ENCODE data around the gene PREX1. TPM values are rescaled to one million over a fixed set of nuclear protein-coding genes. Genes with fewer than 3 reads are reported as not detected.

Gene PREX1
- total RNA-seq, 1 experiment from 2014 or later = 9.5 TPM

DNA sequence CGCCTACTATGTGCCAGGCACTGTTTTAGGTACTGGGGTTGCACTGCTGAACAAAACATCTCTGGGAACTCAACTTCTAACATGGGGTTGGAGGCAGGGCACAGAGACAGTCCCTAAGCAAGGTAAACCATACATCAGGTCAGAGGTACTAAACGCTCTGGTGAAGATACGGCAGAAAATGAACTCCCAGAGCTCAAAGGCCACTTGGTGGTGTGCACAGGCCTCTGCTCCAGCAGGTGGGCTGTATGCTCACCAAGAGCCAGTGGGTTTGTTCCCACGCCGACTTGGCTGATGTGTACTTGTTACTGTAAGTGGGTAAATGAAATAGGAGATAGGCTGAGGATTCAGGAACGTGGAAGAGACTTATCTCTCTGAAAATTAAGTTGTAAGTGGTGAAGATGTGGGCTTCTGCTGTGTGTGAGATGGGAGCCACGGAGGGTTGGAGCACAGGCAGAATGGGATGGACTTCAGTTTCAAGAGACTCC lies 133.4 kb downstream of the PREX1 start:
- H3K4me3 ChIP-seq (ENCODE audit: low read depth, low read length) = no peak overlapping the region
- H3K4me1 ChIP-seq = peaks cover 22% of the 10 kb centered on the region
- H3K4me3 Mint-ChIP-seq (ENCODE audit: unreplicated experiment) = no peak overlapping the region
- no peaks in the 10 kb centered on the region for H3K9me3 ChIP-seq
- ChIA-PET POLR2A (no interaction called here), CTCF (interaction anchor here (1.9 kb wide), 1 partner anchor 37 kb away, joined by 13 read pairs; no protein-coding TSS in a partner anchor)
- intact Hi-C loops (cut with micrococcal nuclease; ENCODE audit: unreplicated experiment) = no loop called here
- no peak overlapping the region for H3K27ac Mint-ChIP-seq (ENCODE audit: unreplicated experiment)
- H3K9me3 Mint-ChIP-seq (ENCODE audit: unreplicated experiment) = no peaks in the 10 kb centered on the region
- BruUV-seq (replicated peaks) = no TSS peak
- H3K4me1 Mint-ChIP-seq (ENCODE audit: low read depth, unreplicated experiment) = peaks cover 15% of the 10 kb centered on the region
- no peaks in the 10 kb centered on the region for H3K27me3 ChIP-seq (replicated peaks; ENCODE audit: control insufficient read depth, insufficient read depth, low read length)
- H3K36me3 Mint-ChIP-seq (ENCODE audit: insufficient read depth, unreplicated experiment) = no peaks in the 10 kb centered on the region
- TF ChIP-seq, protein P1, sequence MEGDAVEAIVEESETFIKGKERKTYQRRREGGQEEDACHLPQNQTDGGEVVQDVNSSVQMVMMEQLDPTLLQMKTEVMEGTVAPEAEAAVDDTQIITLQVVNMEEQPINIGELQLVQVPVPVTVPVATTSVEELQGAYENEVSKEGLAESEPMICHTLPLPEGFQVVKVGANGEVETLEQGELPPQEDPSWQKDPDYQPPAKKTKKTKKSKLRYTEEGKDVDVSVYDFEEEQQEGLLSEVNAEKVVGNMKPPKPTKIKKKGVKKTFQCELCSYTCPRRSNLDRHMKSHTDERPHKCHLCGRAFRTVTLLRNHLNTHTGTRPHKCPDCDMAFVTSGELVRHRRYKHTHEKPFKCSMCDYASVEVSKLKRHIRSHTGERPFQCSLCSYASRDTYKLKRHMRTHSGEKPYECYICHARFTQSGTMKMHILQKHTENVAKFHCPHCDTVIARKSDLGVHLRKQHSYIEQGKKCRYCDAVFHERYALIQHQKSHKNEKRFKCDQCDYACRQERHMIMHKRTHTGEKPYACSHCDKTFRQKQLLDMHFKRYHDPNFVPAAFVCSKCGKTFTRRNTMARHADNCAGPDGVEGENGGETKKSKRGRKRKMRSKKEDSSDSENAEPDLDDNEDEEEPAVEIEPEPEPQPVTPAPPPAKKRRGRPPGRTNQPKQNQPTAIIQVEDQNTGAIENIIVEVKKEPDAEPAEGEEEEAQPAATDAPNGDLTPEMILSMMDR (IDR thresholded peaks at IDR 0.05; ENCODE audit: insufficient read depth in 1 of 2, low read depth in 1 of 2, low read length in 1 of 2, severe bottlenecking in 1 of 2, unreplicated experiment in 1 of 2) = no peak
- no peaks in the 10 kb centered on the region for H3K27me3 Mint-ChIP-seq (ENCODE audit: insufficient read depth, unreplicated experiment)
- no peak for DNase-seq
- no peaks in the 10 kb centered on the region for H3K36me3 ChIP-seq (ENCODE audit: control insufficient read depth, insufficient read depth, low read length)

DNA sequence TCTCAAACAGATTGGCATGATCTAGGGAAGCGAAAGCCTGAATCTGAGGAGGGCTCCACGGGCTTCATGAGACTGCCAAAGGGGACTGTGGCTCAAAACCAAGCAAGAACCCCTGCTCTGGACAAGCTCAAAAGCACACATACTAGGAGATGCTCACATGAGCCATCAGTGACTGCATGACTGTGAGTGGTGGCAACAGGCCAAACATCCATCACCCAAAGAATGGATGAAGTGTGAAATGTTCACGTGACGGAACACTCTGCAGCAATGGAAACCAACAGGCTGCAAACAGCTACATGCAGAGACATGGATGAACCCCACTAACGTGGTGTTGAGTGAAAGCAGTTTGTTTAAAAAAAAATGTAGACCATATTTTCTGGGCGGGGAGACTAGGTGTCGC lies 136.3 kb downstream of the PREX1 start:
- CTCF ChIA-PET = no interaction called here
- Histone ChIP-seq H3K4me1 (peaks cover 10% of the 10 kb centered on the region), H3K27me3 (replicated peaks; ENCODE audit: control insufficient read depth, insufficient read depth, low read length) (no peaks in the 10 kb centered on the region), H3K36me3 (ENCODE audit: control insufficient read depth, insufficient read depth, low read length) (no peaks in the 10 kb centered on the region), H3K4me3 (ENCODE audit: low read depth, low read length) (no peak overlapping the region), H3K9me3 (no peaks in the 10 kb centered on the region)
- Mint-ChIP-seq H3K27me3 (ENCODE audit: insufficient read depth, unreplicated experiment) (no peaks in the 10 kb centered on the region), H3K27ac (ENCODE audit: unreplicated experiment) (no peak overlapping the region), H3K9me3 (ENCODE audit: unreplicated experiment) (no peaks in the 10 kb centered on the region), H3K36me3 (ENCODE audit: insufficient read depth, unreplicated experiment) (no peaks in the 10 kb centered on the region), H3K4me3 (ENCODE audit: unreplicated experiment) (no peak overlapping the region), H3K4me1 (ENCODE audit: low read depth, unreplicated experiment) (peaks cover 7% of the 10 kb centered on the region)
- TF ChIP-seq, protein P1 (IDR thresholded peaks at IDR 0.05; ENCODE audit: insufficient read depth in 1 of 2, low read depth in 1 of 2, low read length in 1 of 2, severe bottlenecking in 1 of 2, unreplicated experiment in 1 of 2) = no peak
- no TSS peak for BruUV-seq (replicated peaks)
- intact Hi-C loops (cut with micrococcal nuclease; ENCODE audit: unreplicated experiment) = no loop called here
- no peak for DNase-seq
- POLR2A ChIA-PET = no interaction called here

DNA sequence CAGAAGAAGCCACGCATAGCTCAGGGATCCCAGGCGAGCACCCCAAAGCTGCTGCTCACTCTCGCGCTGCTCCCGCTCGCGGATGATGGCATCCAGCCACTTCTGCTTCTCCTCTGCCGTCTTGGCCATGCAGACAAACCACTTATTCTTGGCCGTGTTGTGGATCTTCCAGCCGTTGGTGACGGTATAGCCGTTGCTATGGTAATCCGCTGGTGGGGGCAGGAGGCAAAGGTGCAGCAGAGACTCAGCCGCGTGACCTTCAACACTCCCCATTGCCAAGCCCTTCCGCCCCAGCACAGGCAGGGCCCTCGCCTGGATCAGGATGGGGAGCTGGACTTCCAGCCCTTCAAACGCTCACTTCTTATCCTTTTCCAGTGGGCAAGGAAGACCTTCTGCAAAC lies 136.9 kb downstream of the PREX1 start:
- TF ChIP-seq, protein P1 (IDR thresholded peaks at IDR 0.05; ENCODE audit: insufficient read depth in 1 of 2, low read depth in 1 of 2, low read length in 1 of 2, severe bottlenecking in 1 of 2, unreplicated experiment in 1 of 2) = no peak
- no peaks in the 10 kb centered on the region for H3K36me3 Mint-ChIP-seq (ENCODE audit: insufficient read depth, unreplicated experiment)
- H3K36me3 ChIP-seq (ENCODE audit: control insufficient read depth, insufficient read depth, low read length) = no peaks in the 10 kb centered on the region
- H3K4me3 Mint-ChIP-seq (ENCODE audit: unreplicated experiment) = no peak overlapping the region
- H3K27ac Mint-ChIP-seq (ENCODE audit: unreplicated experiment) = no peak overlapping the region
- intact Hi-C loops (cut with micrococcal nuclease; ENCODE audit: unreplicated experiment) = no loop called here
- BruUV-seq (replicated peaks) = no TSS peak
- H3K9me3 Mint-ChIP-seq (ENCODE audit: unreplicated experiment) = no peaks in the 10 kb centered on the region
- no peak overlapping the region for H3K4me3 ChIP-seq (ENCODE audit: low read depth, low read length)
- H3K27me3 ChIP-seq (replicated peaks; ENCODE audit: control insufficient read depth, insufficient read depth, low read length) = no peaks in the 10 kb centered on the region
- no peaks in the 10 kb centered on the region for H3K27me3 Mint-ChIP-seq (ENCODE audit: insufficient read depth, unreplicated experiment)
- peaks cover 7% of the 10 kb centered on the region for H3K4me1 Mint-ChIP-seq (ENCODE audit: low read depth, unreplicated experiment)
- POLR2A ChIA-PET = interaction anchor here (0.6 kb wide), 1 partner anchor 26 kb away, joined by 4 read pairs; no protein-coding TSS in a partner anchor
- peaks cover 10% of the 10 kb centered on the region for H3K4me1 ChIP-seq
- CTCF ChIA-PET = no interaction called here
- H3K9me3 ChIP-seq = no peaks in the 10 kb centered on the region
- no peak for DNase-seq

Data from Caco-2 (cell line).